ENCODE results near the gene PLEKHF1.
"Not testable (repeated sequence)": the region's sequence is repeated elsewhere in the genome, so short reads cannot be mapped to it uniquely, and the experiment has no call there.

The PLEKHF1 gene

GRCh38 chr19:29708554-29709439, 43.5 kb downstream of the PLEKHF1 start:
- no peak overlapping the region for H3K4me3 ChIP-seq (ENCODE audit: low read depth, low read length)
- in situ Hi-C loops (cut with HindIII; ENCODE audit: low pct_ligation_motif_present, low sequenced_read_pairs), result no loop called here
- no peaks in the 10 kb centered on the region for H3K27me3 ChIP-seq (replicated peaks)
- H3K27ac ChIP-seq, result peak overlapping the region; percentile 12
- TF ChIP-seq, protein P1, sequence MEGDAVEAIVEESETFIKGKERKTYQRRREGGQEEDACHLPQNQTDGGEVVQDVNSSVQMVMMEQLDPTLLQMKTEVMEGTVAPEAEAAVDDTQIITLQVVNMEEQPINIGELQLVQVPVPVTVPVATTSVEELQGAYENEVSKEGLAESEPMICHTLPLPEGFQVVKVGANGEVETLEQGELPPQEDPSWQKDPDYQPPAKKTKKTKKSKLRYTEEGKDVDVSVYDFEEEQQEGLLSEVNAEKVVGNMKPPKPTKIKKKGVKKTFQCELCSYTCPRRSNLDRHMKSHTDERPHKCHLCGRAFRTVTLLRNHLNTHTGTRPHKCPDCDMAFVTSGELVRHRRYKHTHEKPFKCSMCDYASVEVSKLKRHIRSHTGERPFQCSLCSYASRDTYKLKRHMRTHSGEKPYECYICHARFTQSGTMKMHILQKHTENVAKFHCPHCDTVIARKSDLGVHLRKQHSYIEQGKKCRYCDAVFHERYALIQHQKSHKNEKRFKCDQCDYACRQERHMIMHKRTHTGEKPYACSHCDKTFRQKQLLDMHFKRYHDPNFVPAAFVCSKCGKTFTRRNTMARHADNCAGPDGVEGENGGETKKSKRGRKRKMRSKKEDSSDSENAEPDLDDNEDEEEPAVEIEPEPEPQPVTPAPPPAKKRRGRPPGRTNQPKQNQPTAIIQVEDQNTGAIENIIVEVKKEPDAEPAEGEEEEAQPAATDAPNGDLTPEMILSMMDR (IDR thresholded peaks at IDR 0.05; ENCODE audit: low read depth, low read length, missing control alignments), result no peak
- peaks cover 6% of the 10 kb centered on the region for H3K36me3 ChIP-seq (replicated peaks)
- DNase-seq, result no peak

- DNase-seq; H3K36me3 ChIP-seq (replicated peaks); H3K27ac ChIP-seq; in situ Hi-C loops (cut with HindIII; ENCODE audit: low pct_ligation_motif_present, low sequenced_read_pairs); H3K4me3 ChIP-seq (ENCODE audit: low read depth, low read length); H3K27me3 ChIP-seq (replicated peaks): not testable (repeated sequence)
These were observed 44.2 kb downstream of the PLEKHF1 start for GRCh38 chr19:29709440-29709798.

- DNase-seq, result no peak
- no peaks in the 10 kb centered on the region for H3K27me3 ChIP-seq (replicated peaks)
- H3K4me3 ChIP-seq (ENCODE audit: low read depth, low read length), result no peak overlapping the region
- in situ Hi-C loops (cut with HindIII; ENCODE audit: low pct_ligation_motif_present, low sequenced_read_pairs), result no loop called here
- H3K36me3 ChIP-seq (replicated peaks), result peaks cover 2% of the 10 kb centered on the region
- no peak overlapping the region for H3K27ac ChIP-seq
- TF ChIP-seq, protein P1 (IDR thresholded peaks at IDR 0.05; ENCODE audit: low read depth, low read length, missing control alignments), result no peak
These were observed 46.4 kb downstream of the PLEKHF1 start for GRCh38 chr19:29711584-29712132.

DNA sequence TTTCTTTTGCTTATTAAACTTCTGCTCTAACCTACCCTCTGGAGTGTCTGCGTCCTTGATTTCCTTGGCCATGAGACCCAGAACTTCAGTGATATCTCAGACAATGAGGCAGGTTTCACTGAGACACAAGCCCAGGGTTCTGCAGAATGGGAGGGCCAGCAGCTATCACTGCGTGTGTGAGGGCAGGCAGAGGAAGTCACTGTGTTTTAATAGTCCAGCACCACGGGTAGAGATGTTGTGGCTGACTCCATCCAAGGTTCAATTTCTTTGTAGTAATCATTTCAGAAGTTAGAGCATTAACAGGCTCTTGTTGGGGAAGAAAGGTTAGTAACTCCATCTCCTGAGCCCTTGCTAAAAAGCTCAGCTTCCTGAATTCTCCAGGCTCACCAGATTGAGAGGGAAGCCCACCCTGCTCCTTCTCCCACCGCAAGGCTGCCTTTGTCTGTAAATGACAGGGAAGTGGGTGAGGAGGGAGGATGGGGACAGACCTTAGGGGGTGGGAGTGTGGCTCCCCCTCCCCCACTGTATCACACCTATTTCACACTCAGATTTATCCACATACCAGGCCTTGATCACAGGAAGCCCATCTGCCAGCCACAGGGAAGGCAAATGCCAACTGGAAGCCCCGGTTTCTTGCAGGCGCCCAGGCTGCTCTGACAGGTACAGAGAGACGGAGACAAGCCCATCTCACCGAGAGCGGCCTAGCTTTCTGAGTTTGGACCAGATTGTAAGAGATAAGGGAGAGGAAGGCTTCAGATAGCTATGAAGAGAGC, 47.7 kb downstream of the PLEKHF1 start:
- DNase-seq, result no peak
- in situ Hi-C loops (cut with HindIII; ENCODE audit: low pct_ligation_motif_present, low sequenced_read_pairs), result no loop called here
- Histone ChIP-seq H3K4me3 (ENCODE audit: low read depth, low read length) (no peak overlapping the region), H3K36me3 (replicated peaks) (peaks cover 2% of the 10 kb centered on the region), H3K27ac (no peak overlapping the region), H3K27me3 (replicated peaks) (no peaks in the 10 kb centered on the region)
- TF ChIP-seq, protein P1 (IDR thresholded peaks at IDR 0.05; ENCODE audit: low read depth, low read length, missing control alignments), result no peak

- DNase-seq, result no peak
- no peaks in the 10 kb centered on the region for H3K27me3 ChIP-seq (replicated peaks)
- peak overlapping the region; percentile 86 for H3K27ac ChIP-seq
These were observed 49.2 kb downstream of the PLEKHF1 start for GRCh38 chr19:29714371-29714952.

More at GRCh38 chr19:29714371-29714952, 49.2 kb downstream of the PLEKHF1 start:
- H3K36me3 ChIP-seq (replicated peaks), result no peaks in the 10 kb centered on the region
- TF ChIP-seq, protein P1 (IDR thresholded peaks at IDR 0.05; ENCODE audit: low read depth, low read length, missing control alignments), result no peak
- peak overlapping the region; percentile 78 for H3K4me3 ChIP-seq (ENCODE audit: low read depth, low read length)
- in situ Hi-C loops (cut with HindIII; ENCODE audit: low pct_ligation_motif_present, low sequenced_read_pairs), result no loop called here

All from brain microvascular endothelial cell (primary cell).